MM.1S (cell line): Measurements from ENCODE around the gene CTAGE8.
"Not testable (repeated sequence)": the region's sequence is repeated elsewhere in the genome, so short reads cannot be mapped to it uniquely, and the experiment has no call there.

ENCODE experiments used
- EZH2 ChIP-seq: fragments of 300-600 bp; sonication (generic); optimal IDR thresholded peaks from 2 replicates; pipeline ENCODE3; 2017; ENCODE audit warnings: low read depth, mild to moderate bottlenecking, antibody characterized with exemption, low read length, mixed read lengths
- EZH2phosphoT487 ChIP-seq: fragments of 300-600 bp; sonication (generic); IDR thresholded peaks from 2 replicates; pipeline ENCODE4 v1.6.1; 2018; ENCODE audit warnings: antibody characterized with exemption, low read length
- TF ChIP-seq, protein P1 (sequence below): fragments of 300-600 bp; sonication (generic); IDR thresholded peaks from 2 replicates; pipeline ENCODE4 v1.5.1; 2016; ENCODE audit warnings: antibody characterized with exemption, low read length, mixed read lengths

DNA sequence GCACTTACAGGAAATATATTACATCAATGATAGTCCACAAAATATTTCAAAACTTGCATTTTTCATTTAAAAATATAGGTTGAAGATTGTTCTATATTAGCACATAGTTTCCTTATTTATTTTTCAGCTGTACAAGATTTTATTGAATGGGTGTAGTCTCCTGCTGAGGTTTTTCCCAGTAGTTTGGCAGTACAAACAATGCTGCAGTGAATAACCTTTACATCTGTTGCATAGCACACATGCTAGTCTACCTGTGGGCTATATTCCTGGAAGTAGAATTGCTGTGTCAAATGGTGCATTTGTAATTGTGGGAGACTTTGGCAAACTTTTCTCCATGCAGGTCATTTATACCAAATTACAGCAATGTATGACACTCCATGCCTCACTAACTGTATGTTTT lies 48.6 kb downstream of the CTAGE8 start:
- TF ChIP-seq, protein P1, sequence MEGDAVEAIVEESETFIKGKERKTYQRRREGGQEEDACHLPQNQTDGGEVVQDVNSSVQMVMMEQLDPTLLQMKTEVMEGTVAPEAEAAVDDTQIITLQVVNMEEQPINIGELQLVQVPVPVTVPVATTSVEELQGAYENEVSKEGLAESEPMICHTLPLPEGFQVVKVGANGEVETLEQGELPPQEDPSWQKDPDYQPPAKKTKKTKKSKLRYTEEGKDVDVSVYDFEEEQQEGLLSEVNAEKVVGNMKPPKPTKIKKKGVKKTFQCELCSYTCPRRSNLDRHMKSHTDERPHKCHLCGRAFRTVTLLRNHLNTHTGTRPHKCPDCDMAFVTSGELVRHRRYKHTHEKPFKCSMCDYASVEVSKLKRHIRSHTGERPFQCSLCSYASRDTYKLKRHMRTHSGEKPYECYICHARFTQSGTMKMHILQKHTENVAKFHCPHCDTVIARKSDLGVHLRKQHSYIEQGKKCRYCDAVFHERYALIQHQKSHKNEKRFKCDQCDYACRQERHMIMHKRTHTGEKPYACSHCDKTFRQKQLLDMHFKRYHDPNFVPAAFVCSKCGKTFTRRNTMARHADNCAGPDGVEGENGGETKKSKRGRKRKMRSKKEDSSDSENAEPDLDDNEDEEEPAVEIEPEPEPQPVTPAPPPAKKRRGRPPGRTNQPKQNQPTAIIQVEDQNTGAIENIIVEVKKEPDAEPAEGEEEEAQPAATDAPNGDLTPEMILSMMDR: not testable (repeated sequence)
- TF ChIP-seq EZH2, EZH2phosphoT487: not testable (repeated sequence)
